PC-3 (cell line): Measurements from ENCODE around the gene FOXQ1. TPM values are rescaled to one million over a fixed set of nuclear protein-coding genes. Genes with fewer than 3 reads are reported as not detected.

Experiments used
- ATAC-seq: fragments of 200-7000 bp; cut with Tn5 transposase; 2 replicates; pipeline ENCODE4 v1.9.1; 2020; ENCODE audit warnings: mild to moderate bottlenecking, moderate library complexity
- BruUV-seq: library from RNA; stranded (reverse); fragments of 400-500 nt; replicated peaks from 2 replicates; lab custom pipeline; 2021; lab: Mats Ljungman, UMichigan
- CTCF ChIA-PET: fragments of 300-600 bp; sonication (Branson Sonifier 250); formaldehyde crosslinking; loops from one replicate; lab custom pipeline; 2022; ENCODE audit warnings: antibody characterized with exemption; lab: Charles Lee
- POLR2A ChIA-PET: fragments of 300-600 bp; sonication (Branson Sonifier 250); formaldehyde crosslinking; loops from one replicate; lab custom pipeline; 2022; ENCODE audit warnings: antibody characterized with exemption; ENCODE audit not compliant: unreplicated experiment; lab: Charles Lee
- DNase-seq: peaks from one replicate; pipeline ENCODE4 v3.0.0-alpha.2; 2015
- H2AFZ ChIP-seq: fragments of 300-600 bp; sonication (generic); 2 replicates; pipeline ENCODE4 v1.6.0; 2016; ENCODE audit warnings: antibody characterized with exemption, low read length
- H3F3A ChIP-seq: fragments of 300-600 bp; sonication (generic); one replicate; pipeline ENCODE4 v1.6.0; 2017; ENCODE audit warnings: antibody characterized with exemption, low read length, control low read depth, mild to moderate bottlenecking; ENCODE audit not compliant: unreplicated experiment
- H3K27ac ChIP-seq: fragments of 300-600 bp; sonication (generic); 2 replicates; pipeline ENCODE4 v1.5.1; 2016; ENCODE audit warnings: mild to moderate bottlenecking, low read length
- H3K27me3 ChIP-seq: fragments of 300-600 bp; sonication (generic); 2 replicates; pipeline ENCODE4 v1.6.1; 2016; ENCODE audit warnings: low read length, mixed read lengths
- H3K36me3 ChIP-seq: fragments of 300-600 bp; sonication (generic); 2 replicates; pipeline ENCODE4 v1.6.1; 2016; ENCODE audit warnings: low read depth, mixed run types, low read length, mixed read lengths
- H3K4me1 ChIP-seq: fragments of 300-600 bp; sonication (generic); 2 replicates; pipeline ENCODE4 v1.5.1; 2016; ENCODE audit warnings: low read length; ENCODE audit not compliant: insufficient read depth
- H3K4me2 ChIP-seq: fragments of 300-600 bp; sonication (generic); 2 replicates; pipeline ENCODE4 v1.6.0; 2016; ENCODE audit warnings: low read length
- H3K4me3 ChIP-seq: fragments of 300-600 bp; sonication (generic); 2 replicates; pipeline ENCODE4 v1.5.1; 2016; ENCODE audit warnings: mild to moderate bottlenecking, low read length, mixed read lengths
- H3K79me2 ChIP-seq: fragments of 300-600 bp; sonication (generic); 2 replicates; pipeline ENCODE4 v1.6.1; 2017; ENCODE audit warnings: low read length, mixed read lengths
- H3K9ac ChIP-seq: fragments of 300-600 bp; sonication (generic); 2 replicates; pipeline ENCODE4 v1.6.0; 2016; ENCODE audit warnings: mild to moderate bottlenecking, low read length
- H3K9me2 ChIP-seq: fragments of 300-600 bp; sonication (generic); replicated peaks from 2 replicates; pipeline ENCODE4 v1.6.1; 2016; ENCODE audit warnings: mixed run types, low read length, mixed read lengths
- H3K9me3 ChIP-seq: fragments of 300-600 bp; sonication (generic); 2 replicates; pipeline ENCODE4 v1.6.1; 2016; ENCODE audit warnings: low read length, mixed read lengths
- H4K20me1 ChIP-seq: fragments of 300-600 bp; sonication (generic); 2 replicates; pipeline ENCODE4 v1.6.1; 2016; ENCODE audit warnings: low read length, mixed read lengths
- EZH2 ChIP-seq: fragments of 300-600 bp; sonication (generic); IDR thresholded peaks from one replicate; pipeline ENCODE4 v1.6.1; 2017; ENCODE audit warnings: antibody characterized with exemption, mild to moderate bottlenecking, low read length; ENCODE audit not compliant: unreplicated experiment
- EZH2phosphoT487 ChIP-seq: fragments of 300-600 bp; sonication (generic); IDR thresholded peaks from 2 replicates; pipeline ENCODE4 v1.6.1; 2018; ENCODE audit warnings: mild to moderate bottlenecking, antibody characterized with exemption, low read length, borderline replicate concordance
- intact Hi-C: fragments of 100-400 bp; cut with micrococcal nuclease; formaldehyde crosslinking; loops from 2 replicates; pipeline ENCODE4 v1.9.0; 2023
- total RNA-seq: library from RNA; depleted of rRNA; stranded (reverse); fragments of >200 nt; gene quantifications from 2 replicates; pipeline ENCODE4 v1.2.3, GENCODE V29; 2014
- TF ChIP-seq, protein P1 (sequence below): fragments of 300-600 bp; sonication (generic); conservative IDR thresholded peaks from 2 replicates; pipeline ENCODE4 v1.5.1; 2017; ENCODE audit warnings: antibody characterized with exemption, low read depth, mild to moderate bottlenecking, low read length

Gene FOXQ1
- total RNA-seq, 1 experiment from 2014 or later: 7.5 TPM

DNA sequence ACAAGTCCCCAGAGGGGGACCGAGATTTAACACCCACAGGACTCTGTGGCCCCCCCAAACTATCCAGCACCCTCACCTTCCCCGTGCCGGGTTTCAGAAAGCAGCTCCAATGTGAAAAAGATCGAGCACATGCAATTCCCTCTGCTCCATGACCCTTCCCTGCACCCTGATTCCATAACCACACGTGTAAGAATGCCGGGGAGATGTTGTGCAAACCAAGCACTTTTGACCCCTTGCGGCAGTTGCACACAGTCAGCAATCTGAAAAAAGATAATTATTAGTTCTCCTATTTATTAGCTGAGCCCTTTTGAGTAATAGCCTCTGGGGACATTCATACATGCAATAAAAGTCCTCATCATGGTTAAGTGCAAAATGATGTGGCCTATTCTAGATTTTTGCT is 13.0 kb downstream of the FOXQ1 start:
- H4K20me1 ChIP-seq: no peaks in the 10 kb centered on the region
- no peaks in the 10 kb centered on the region for H3K36me3 ChIP-seq
- DNase-seq (peak; percentile 66), ATAC-seq (no peak)
- TSS peak; percentile 90 for BruUV-seq
- no peaks in the 10 kb centered on the region for H3K27me3 ChIP-seq
- H2AFZ ChIP-seq: peak overlapping the region; percentile 5; the same call in 1 of the 2 replicates
- CTCF ChIA-PET: interaction anchor here (0.6 to 1.2 kb wide), 2 partner anchors 11 to 14 kb away, joined by 3 to 6 read pairs; no protein-coding TSS in a partner anchor
- TF ChIP-seq, protein P1, sequence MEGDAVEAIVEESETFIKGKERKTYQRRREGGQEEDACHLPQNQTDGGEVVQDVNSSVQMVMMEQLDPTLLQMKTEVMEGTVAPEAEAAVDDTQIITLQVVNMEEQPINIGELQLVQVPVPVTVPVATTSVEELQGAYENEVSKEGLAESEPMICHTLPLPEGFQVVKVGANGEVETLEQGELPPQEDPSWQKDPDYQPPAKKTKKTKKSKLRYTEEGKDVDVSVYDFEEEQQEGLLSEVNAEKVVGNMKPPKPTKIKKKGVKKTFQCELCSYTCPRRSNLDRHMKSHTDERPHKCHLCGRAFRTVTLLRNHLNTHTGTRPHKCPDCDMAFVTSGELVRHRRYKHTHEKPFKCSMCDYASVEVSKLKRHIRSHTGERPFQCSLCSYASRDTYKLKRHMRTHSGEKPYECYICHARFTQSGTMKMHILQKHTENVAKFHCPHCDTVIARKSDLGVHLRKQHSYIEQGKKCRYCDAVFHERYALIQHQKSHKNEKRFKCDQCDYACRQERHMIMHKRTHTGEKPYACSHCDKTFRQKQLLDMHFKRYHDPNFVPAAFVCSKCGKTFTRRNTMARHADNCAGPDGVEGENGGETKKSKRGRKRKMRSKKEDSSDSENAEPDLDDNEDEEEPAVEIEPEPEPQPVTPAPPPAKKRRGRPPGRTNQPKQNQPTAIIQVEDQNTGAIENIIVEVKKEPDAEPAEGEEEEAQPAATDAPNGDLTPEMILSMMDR: no peak
- TF ChIP-seq EZH2 (no peak), EZH2phosphoT487 (no peak)
- H3K9me2 ChIP-seq: no peaks in the 10 kb centered on the region
- peak overlapping the region; percentile 95 for H3K27ac ChIP-seq
- peak overlapping the region; percentile 9; the same call in 1 of the 2 replicates for H3K4me3 ChIP-seq
- H3K4me1 ChIP-seq: peaks cover 63% of the 10 kb centered on the region
- H3K4me2 ChIP-seq: peak overlapping the region; percentile 68
- H3K9me3 ChIP-seq: no peaks in the 10 kb centered on the region
- intact Hi-C loops: no loop called here
- no peaks in the 10 kb centered on the region for H3F3A ChIP-seq
- no peaks in the 10 kb centered on the region for H3K79me2 ChIP-seq
- POLR2A ChIA-PET: interaction anchor here (0.6 kb wide), 1 partner anchor 10 kb away, joined by 3 read pairs; no protein-coding TSS in a partner anchor
- H3K9ac ChIP-seq: peak overlapping the region; percentile 68

DNA sequence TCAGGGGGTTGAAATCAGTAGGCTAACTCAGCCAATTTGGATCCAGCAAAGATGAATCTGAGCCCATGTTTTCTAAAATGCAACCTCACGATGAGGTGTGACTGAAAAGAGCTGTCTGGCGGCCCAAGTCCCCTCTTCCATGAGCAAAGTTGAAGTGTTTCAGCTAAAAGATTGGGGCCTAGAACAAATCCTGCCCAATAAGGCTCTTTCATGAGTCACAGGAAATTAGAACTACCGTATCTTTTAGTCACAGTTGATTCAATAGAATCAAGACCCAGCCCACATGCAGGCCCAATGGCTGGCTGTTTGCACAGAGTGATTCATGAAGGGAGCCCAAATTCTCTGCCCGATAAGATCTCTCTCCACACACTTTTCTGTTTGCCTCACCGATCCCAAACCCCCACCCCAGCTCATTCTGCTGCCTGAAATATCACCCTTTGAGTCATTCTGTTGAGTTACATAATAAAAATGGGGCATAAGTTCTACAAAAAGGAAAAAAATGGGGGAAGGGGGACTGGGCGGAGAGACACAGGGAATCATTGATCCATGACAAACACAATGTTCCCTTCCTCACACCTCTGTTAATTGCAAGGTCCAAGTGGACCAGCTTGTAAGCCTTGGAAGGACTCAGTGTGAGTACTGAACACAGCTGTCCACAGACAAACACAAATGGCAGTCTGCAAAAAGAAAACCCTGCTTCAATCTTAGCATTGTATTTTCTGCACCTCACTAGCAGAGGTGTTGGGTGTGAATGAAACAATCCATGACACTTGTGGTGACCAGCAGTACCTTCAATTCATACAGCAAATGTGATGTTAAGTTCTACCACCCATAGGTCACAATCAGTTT is 13.8 kb downstream of the FOXQ1 start:
- no peaks in the 10 kb centered on the region for H3K9me2 ChIP-seq
- peak overlapping the region; percentile 68 for H3K9ac ChIP-seq
- no peaks in the 10 kb centered on the region for H3K9me3 ChIP-seq
- H3K4me2 ChIP-seq: peak overlapping the region; percentile 68
- no TSS peak for BruUV-seq
- CTCF ChIA-PET: interaction anchor here (0.7 to 1.2 kb wide), 2 partner anchors 10 to 14 kb away, joined by 4 to 6 read pairs; partner anchors contain the start of gene FOXQ1
- intact Hi-C loops: no loop called here
- no peaks in the 10 kb centered on the region for H4K20me1 ChIP-seq
- H3K27me3 ChIP-seq: no peaks in the 10 kb centered on the region
- H3K4me3 ChIP-seq: peak overlapping the region; percentile 21
- ATAC-seq: peak; percentile 94
- H3K27ac ChIP-seq: peak overlapping the region; percentile 95
- TF ChIP-seq EZH2phosphoT487 (peak; percentile 86), EZH2 (no peak)
- no peaks in the 10 kb centered on the region for H3F3A ChIP-seq
- H3K36me3 ChIP-seq: no peaks in the 10 kb centered on the region
- 0 out of 2 replicates have a peak overlapping the region, but pooled peaks have one; percentile 5 for H2AFZ ChIP-seq
- H3K4me1 ChIP-seq: peaks cover 63% of the 10 kb centered on the region
- H3K79me2 ChIP-seq: no peaks in the 10 kb centered on the region
- POLR2A ChIA-PET: interaction anchor here (0.6 to 0.7 kb wide), 2 partner anchors 10 to 12 kb away, joined by 3 read pairs; no protein-coding TSS in a partner anchor
- peak; percentile 99 for DNase-seq

DNA sequence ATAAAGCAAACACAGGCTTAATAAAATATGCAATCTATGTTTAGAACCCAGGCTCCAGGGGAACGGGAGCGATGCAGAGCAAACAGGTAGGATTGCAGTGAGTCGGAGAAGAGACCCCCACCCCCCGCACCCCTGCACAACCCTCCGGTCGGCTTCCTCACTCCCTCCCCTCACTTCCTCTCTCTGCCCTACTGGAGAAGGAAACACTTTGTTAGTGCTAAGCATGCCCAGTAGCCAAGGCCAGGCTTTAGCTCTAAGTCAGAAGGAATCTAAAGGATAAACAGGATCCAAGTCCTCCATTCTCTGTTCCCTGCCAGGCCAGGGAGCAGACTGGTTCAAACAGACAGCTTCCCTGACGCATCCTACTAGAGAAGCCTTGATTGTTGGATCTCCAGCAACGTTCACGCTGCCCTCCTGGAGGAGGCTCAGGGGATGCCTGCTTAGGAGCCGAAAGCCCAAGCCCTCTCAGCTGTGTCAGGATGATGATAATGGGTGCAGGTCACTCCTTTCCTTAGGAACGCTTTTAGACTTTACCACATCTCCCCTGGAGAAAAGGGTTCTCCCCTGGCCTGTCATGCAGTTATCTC is 14.7 kb downstream of the FOXQ1 start:
- peak overlapping the region; percentile 20; the same call in 1 of the 2 replicates for H2AFZ ChIP-seq
- CTCF ChIA-PET: no interaction called here

More for the DNA sequence above, 14.7 kb downstream of the FOXQ1 start:
- H3K4me2 ChIP-seq: peak overlapping the region; percentile 66
- TF ChIP-seq, protein P1: no peak
- TF ChIP-seq EZH2phosphoT487 (no peak), EZH2 (no peak)
- BruUV-seq: no TSS peak
- H3K9me2 ChIP-seq: no peaks in the 10 kb centered on the region
- DNase-seq: peak; percentile 21
- H3K9ac ChIP-seq: peak overlapping the region; percentile 56
- no peaks in the 10 kb centered on the region for H3K9me3 ChIP-seq
- H3K27ac ChIP-seq: peak overlapping the region; percentile 83
- POLR2A ChIA-PET: no interaction called here
- ATAC-seq: peak; percentile 2; the same call in 1 of the 2 replicates
- intact Hi-C loops: no loop called here
- H3K4me1 ChIP-seq: peaks cover 63% of the 10 kb centered on the region
- H3K36me3 ChIP-seq: no peaks in the 10 kb centered on the region
- H3F3A ChIP-seq: no peaks in the 10 kb centered on the region
- H3K4me3 ChIP-seq: no peak overlapping the region; the same call in 1 of the 2 replicates
- no peaks in the 10 kb centered on the region for H3K79me2 ChIP-seq
- H4K20me1 ChIP-seq: no peaks in the 10 kb centered on the region
- H3K27me3 ChIP-seq: no peaks in the 10 kb centered on the region
